SK-N-MC (cell line): Measurements from ENCODE around the gene TMEM232.

Source experiments
- EZH2 ChIP-seq: fragments of 200-600 bp; sonication (generic); IDR thresholded peaks from one replicate; pipeline ENCODE4 v1.6.1; 2017; ENCODE audit warnings: antibody characterized with exemption
- FOXP2 ChIP-seq: optimal IDR thresholded peaks from 2 replicates; pipeline ENCODE3; 2011; ENCODE audit warnings: mild to moderate bottlenecking, moderate library complexity; ENCODE audit not compliant: insufficient read depth; ENCODE audit errors: extremely low read length, control extremely low read depth
- POLR2AphosphoS5 ChIP-seq: IDR thresholded peaks from 2 replicates; pipeline ENCODE4 v1.6.1; 2012; ENCODE audit warnings: mild to moderate bottlenecking, low read depth, low read length, borderline replicate concordance

- TF ChIP-seq EZH2, result no peak
- no peak for TF ChIP-seq POLR2AphosphoS5
- TF ChIP-seq FOXP2, result no peak
Observed at GRCh38 chr5:110618941-110619340, 107.5 kb downstream of the TMEM232 start.
